ENCODE measurements around the gene OR13C2. TPM values are rescaled to one million over a fixed set of nuclear protein-coding genes. Genes with fewer than 3 reads are reported as not detected.

Gene OR13C2
- total RNA-seq, 2 donors from 2014 or later = not detected

GRCh38 chr9:104618104-104618503 lies 12.7 kb upstream of the OR13C2 start, which contains the start of gene OR13C9:
Gene OR13C9, minus strand, starts transcription at chr9:104618204. Its CDS starts 0 bp downstream, at chr9:104618204.
- Mint-ChIP-seq H3K27ac (no peak within 1 kb of the TSS), H3K9me3 (no peaks in the 10 kb centered on the region), H3K36me3 (ENCODE audit: low read depth) (no peaks in the 10 kb centered on the region), H3K27me3 (ENCODE audit: insufficient read depth) (no peaks in the 10 kb centered on the region), H3K4me1 (no peaks in the 10 kb centered on the region), H3K4me3 (no peak within 1 kb of the TSS)
- Histone ChIP-seq H3K27ac (ENCODE audit: low read depth, low read length) (no peak within 1 kb of the TSS), H3K36me3 (ENCODE audit: control insufficient read depth, insufficient read depth, low read length) (no peaks in the 10 kb centered on the region), H3K9me3 (ENCODE audit: control insufficient read depth, low read length) (no peaks in the 10 kb centered on the region), H3K4me3 (ENCODE audit: low read length) (no peak within 1 kb of the TSS), H3K9ac (ENCODE audit: extremely low read depth, low read length, poor library complexity, severe bottlenecking) (no peak within 1 kb of the TSS), H3K4me1 (ENCODE audit: control insufficient read depth, insufficient read depth, low read length) (no peaks in the 10 kb centered on the region), H3K27me3 (ENCODE audit: control insufficient read depth, insufficient read depth, low read length, poor library complexity, severe bottlenecking) (no peaks in the 10 kb centered on the region)
- no peak for DNase-seq
- TF ChIP-seq CTCF (conservative IDR thresholded peaks at IDR 0.05) = no peak
- WGBS, 2 experiments (ENCODE audit: insufficient coverage in 1 of 2, insufficient read length in 1 of 2) = 57% methylated on average over 2 of the region's 2 CpGs; no CpG with 5 or more reads in 1 of the 2 experiments

- Histone ChIP-seq H3K9me3 (ENCODE audit: control insufficient read depth, low read length) (no peaks in the 10 kb centered on the region), H3K4me1 (ENCODE audit: control insufficient read depth, insufficient read depth, low read length) (no peaks in the 10 kb centered on the region), H3K27ac (ENCODE audit: low read depth, low read length) (no peak overlapping the region), H3K9ac (ENCODE audit: extremely low read depth, low read length, poor library complexity, severe bottlenecking) (no peak overlapping the region), H3K4me3 (ENCODE audit: low read length) (no peak overlapping the region), H3K27me3 (ENCODE audit: control insufficient read depth, insufficient read depth, low read length, poor library complexity, severe bottlenecking) (no peaks in the 10 kb centered on the region), H3K36me3 (ENCODE audit: control insufficient read depth, insufficient read depth, low read length) (no peaks in the 10 kb centered on the region)
- H3K4me3 Mint-ChIP-seq = no peak overlapping the region
- no peaks in the 10 kb centered on the region for H3K9me3 Mint-ChIP-seq
- no peak for DNase-seq
- H3K36me3 Mint-ChIP-seq (ENCODE audit: low read depth) = no peaks in the 10 kb centered on the region
- H3K4me1 Mint-ChIP-seq = no peaks in the 10 kb centered on the region
- TF ChIP-seq CTCF (conservative IDR thresholded peaks at IDR 0.05) = no peak
- no peak overlapping the region for H3K27ac Mint-ChIP-seq
- no peaks in the 10 kb centered on the region for H3K27me3 Mint-ChIP-seq (ENCODE audit: insufficient read depth)
These were observed 12.0 kb upstream of the OR13C2 start for GRCh38 chr9:104617418-104617817.

- H3K9me3 ChIP-seq (ENCODE audit: control insufficient read depth, low read length) = no peaks in the 10 kb centered on the region
- no peak for TF ChIP-seq CTCF (conservative IDR thresholded peaks at IDR 0.05)
- no peak for DNase-seq
- Mint-ChIP-seq H3K27ac (no peak overlapping the region), H3K27me3 (ENCODE audit: insufficient read depth) (no peaks in the 10 kb centered on the region), H3K4me1 (no peaks in the 10 kb centered on the region), H3K36me3 (ENCODE audit: low read depth) (no peaks in the 10 kb centered on the region), H3K9me3 (no peaks in the 10 kb centered on the region), H3K4me3 (no peak overlapping the region)
- no peaks in the 10 kb centered on the region for H3K36me3 ChIP-seq (ENCODE audit: control insufficient read depth, insufficient read depth, low read length)
- H3K9ac ChIP-seq (ENCODE audit: extremely low read depth, low read length, poor library complexity, severe bottlenecking) = no peak overlapping the region
- no peak overlapping the region for H3K27ac ChIP-seq (ENCODE audit: low read depth, low read length)
- WGBS, 2 experiments (ENCODE audit: insufficient coverage in 1 of 2, insufficient read length in 1 of 2) = 93% methylated on average over 2 of the region's 2 CpGs; no CpG with 5 or more reads in 1 of the 2 experiments
- no peaks in the 10 kb centered on the region for H3K27me3 ChIP-seq (ENCODE audit: control insufficient read depth, insufficient read depth, low read length, poor library complexity, severe bottlenecking)
- H3K4me3 ChIP-seq (ENCODE audit: low read length) = no peak overlapping the region
- H3K4me1 ChIP-seq (ENCODE audit: control insufficient read depth, insufficient read depth, low read length) = no peaks in the 10 kb centered on the region
These were observed 5.8 kb upstream of the OR13C2 start for GRCh38 chr9:104611213-104611612.

All from endodermal cell (in vitro differentiated cells).